NK-92 treated with Interleukin-12 subunit alpha and Interleukin-12 subunit beta, amount 100 ng/mL, for 24 hours (cell line): ENCODE results near the gene TNC.
A peak's percentile ranks its signal among the peaks of the same experiment; 100 is the strongest.

Source experiments
- DNase-seq: peaks from one replicate; lab custom pipeline; 2025; lab: John Stamatoyannopoulos, UW

The TNC gene

GRCh38 chr9:115008536-115009270 is 109.3 kb downstream of the TNC start:
- peak; percentile 35 for DNase-seq

DNA sequence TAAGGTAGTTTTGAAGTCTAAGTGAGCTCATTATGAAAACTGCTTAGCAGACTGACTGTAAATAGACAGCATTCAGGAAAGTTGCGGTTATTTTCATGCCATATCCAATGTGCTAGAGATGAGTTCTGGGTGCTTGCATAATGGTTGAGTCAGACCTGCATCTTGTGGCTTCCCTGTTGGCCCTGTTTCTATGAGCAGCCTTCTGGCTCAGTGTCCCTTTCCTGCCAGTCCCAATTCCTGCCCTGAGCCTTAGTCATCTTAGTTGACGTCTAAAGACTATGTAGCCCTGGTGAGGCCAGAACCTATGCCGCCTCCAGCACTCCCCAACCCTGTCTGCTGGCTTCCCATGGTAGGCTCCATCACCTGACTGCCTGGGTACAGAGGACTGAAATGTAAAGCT is 111.3 kb downstream of the TNC start:
- no peak for DNase-seq

DNA sequence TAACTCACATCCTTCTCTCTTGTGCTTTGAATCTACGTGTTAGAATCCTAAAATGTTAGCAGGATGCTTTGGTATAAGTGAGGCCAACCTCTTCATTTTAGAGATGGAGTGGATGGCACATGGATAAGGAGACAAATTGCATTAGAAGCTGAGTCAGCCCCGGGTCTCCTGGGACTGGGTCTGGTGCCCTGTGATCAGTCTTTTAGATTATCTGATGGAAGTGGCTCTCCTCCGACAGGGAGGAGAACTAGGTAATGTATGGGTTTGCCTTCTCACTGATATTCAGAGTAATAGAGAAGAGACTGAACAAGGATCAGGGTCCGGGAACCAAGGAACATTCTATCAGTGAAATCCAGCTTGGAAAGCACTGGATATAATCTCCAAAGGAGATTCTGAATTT is 112.6 kb downstream of the TNC start:
- DNase-seq = no peak

DNA sequence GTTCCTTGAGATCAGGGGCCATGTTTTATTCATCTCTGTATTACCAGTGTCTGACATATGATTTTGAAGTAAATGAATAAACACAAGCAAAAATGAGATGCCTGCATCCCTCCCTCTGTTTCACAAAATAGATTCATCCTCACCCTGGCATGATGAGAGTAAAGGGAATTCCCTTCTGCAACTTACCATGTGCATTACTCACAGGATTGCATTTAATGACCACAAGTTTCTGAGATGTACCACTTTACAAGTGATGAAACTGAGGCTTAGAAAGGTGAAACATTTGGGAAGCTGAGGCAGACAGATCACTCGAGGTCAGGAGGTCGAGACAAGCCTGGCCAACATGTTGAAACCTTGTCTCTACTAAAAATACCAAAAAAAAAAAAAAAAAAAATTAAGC is 113.4 kb downstream of the TNC start:
- DNase-seq = no peak

GRCh38 chr9:115002371-115003120 is 115.4 kb downstream of the TNC start:
- DNase-seq = no peak

DNA sequence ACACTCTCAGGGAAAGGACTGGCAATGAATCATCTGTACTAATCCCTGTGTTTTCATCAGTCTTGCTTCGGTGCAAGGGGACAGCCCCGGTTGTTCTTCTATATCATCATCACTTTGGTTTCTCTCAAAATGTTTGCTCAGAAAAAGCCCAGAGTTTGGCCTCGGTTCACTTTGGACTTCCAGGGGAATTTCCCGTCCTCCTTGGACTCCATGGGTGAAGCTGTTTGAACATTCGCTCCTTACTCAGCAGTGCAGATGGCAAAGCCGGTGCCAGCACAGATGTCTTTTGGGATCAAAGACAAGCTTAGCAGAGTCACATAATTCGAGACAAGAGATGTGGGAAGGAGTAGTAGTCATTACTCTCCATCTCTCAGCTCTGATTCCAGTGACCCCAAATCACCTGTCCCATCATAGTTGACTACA is 117.7 kb downstream of the TNC start:
- no peak for DNase-seq

DNA sequence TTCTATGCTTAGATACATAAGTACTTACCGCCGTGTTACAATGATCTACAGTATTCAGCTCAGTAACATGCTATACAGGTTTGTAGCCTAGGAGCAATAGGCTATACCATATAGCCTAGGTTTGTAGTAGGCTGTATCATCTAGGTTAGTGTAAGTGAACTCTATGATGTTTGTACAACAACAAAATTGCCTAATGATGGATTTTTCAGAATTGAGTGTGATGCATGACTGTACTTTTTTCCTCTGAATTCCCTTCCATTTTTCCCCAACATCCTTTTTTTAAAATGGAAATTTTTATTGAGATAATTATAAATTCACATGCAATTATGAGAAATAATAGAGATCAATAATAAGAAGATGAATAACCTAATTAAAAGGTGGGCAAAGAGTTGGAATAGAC is 119.6 kb downstream of the TNC start:
- no peak for DNase-seq

- no peak for DNase-seq
Observed at GRCh38 chr9:114995681-114996221, 122.2 kb downstream of the TNC start.

- no peak for DNase-seq
Observed at GRCh38 chr9:114994768-114995167, 123.2 kb downstream of the TNC start.

- DNase-seq = no peak
Observed at GRCh38 chr9:114991861-114992260, 126.1 kb downstream of the TNC start.

DNA sequence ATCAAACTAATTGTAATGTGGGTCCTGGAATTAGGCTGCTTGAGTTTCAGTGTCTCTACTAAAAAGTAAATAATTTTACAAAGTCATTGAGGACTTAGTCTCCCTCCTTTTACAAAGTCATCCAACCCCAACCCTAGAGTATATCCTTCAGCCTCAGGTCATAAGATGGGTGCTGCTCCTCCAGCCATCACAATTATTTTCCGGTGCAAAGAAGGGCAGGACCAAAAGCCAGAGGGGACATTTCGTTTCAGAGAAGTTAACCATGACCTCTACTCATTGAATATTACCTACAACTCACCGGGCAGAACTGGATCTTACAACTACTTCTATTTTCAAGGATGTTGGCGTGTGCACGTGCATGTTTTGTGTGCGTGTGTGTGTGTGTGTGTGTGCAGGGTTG is 127.1 kb downstream of the TNC start:
- no peak for DNase-seq

- DNase-seq = no peak
Observed at GRCh38 chr9:114989600-114990410, 128.2 kb downstream of the TNC start.

GRCh38 chr9:114988962-114989599 is 128.9 kb downstream of the TNC start:
- DNase-seq = peak; percentile 30

DNA sequence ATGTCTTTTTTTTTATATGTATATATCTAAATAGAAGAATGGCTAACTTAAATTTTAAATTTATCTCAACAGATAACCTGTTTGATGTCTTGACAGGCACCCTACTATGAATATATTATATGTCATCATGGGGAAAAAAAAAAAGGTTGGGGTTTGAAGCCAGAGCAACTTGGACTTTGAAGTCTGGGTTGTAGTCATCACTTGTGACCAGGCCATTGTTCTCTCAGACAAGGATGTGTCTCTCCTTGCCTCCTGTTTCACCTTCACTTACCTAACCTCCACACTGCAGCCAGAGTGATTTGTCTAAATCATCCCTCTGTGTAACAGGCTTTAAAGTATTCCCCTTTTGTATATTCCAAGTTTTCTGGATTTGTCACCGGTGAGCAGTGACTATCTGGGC is 130.8 kb downstream of the TNC start:
- DNase-seq = no peak

- no peak for DNase-seq
Observed at GRCh38 chr9:114985959-114986501, 131.9 kb downstream of the TNC start.

- no peak for DNase-seq
Observed at GRCh38 chr9:114981063-114981462, 136.9 kb downstream of the TNC start.

GRCh38 chr9:114973216-114973615 is 144.7 kb downstream of the TNC start:
- DNase-seq = no peak

- DNase-seq = no peak
Observed at GRCh38 chr9:114972510-114973136, 145.3 kb downstream of the TNC start.
